ENCODE measurements around the gene ALG12. TPM values are rescaled to one million over a fixed set of nuclear protein-coding genes. Genes with fewer than 3 reads are reported as not detected.

ALG12 gene
- total RNA-seq, 1 donor from 2014 or later: 9.9 TPM

DNA sequence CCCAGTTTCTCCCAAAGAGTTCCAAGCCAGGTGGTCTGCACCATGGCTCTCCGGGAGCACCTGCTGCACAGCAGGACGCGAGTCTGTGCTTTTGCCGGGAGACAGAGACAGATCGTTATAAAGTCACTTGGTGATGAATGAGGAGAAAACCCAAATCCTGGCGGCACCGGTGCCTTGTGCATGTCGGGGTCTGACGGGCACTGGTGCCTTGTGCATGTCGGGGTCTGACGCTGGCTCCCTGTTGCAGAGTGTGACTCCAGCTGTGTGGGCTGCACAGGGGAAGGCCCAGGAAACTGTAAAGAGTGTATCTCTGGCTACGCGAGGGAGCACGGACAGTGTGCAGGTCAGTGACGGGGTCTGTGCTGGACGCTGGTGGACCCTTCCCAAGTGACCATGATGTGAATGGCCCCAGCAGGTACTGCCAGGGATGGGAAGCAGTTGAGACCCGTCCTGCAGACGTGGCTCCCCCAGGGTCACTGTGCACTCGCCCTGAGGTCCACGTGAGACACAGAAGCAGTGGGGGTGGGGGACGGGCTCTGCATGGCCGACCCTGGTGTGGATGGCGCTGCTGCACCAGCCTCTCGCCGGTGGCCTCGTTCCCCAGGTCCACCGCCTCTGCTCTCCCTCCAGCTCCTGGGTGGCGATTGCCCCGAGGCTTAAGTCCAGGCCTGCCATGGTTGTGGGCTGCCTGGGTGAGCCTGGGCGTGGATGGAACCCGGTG is 6.0 kb upstream of the ALG12 start:
- peaks cover 0 to 4% (median 0%) of the 10 kb centered on the region in 3 donors for H3K27me3 ChIP-seq (ENCODE audit: control insufficient read depth in 3 of 3, insufficient read depth in 3 of 3, low read length in 3 of 3)
- peaks cover 16 to 32% (median 26%) of the 10 kb centered on the region in 3 donors for H3K36me3 ChIP-seq (ENCODE audit: control insufficient read depth in 3 of 3, insufficient read depth in 3 of 3, low read length in 3 of 3)
- no peaks in the 10 kb centered on the region for H3K9me3 ChIP-seq (ENCODE audit: control insufficient read depth in 3 of 3, low read length in 3 of 3)
- H3K4me1 ChIP-seq (ENCODE audit: control insufficient read depth in 3 of 3, insufficient read depth in 3 of 3, low read length in 3 of 3): peaks cover 3 to 5% (median 4%) of the 10 kb centered on the region in 3 donors
- no peak overlapping the region for H3K4me3 ChIP-seq (ENCODE audit: low read length in 3 of 3)
- H3K9ac ChIP-seq (ENCODE audit: low read depth in 1 of 3, low read length in 3 of 3): no peak overlapping the region
- no peak overlapping the region for H3K27ac ChIP-seq (ENCODE audit: low read depth, low read length)

DNA sequence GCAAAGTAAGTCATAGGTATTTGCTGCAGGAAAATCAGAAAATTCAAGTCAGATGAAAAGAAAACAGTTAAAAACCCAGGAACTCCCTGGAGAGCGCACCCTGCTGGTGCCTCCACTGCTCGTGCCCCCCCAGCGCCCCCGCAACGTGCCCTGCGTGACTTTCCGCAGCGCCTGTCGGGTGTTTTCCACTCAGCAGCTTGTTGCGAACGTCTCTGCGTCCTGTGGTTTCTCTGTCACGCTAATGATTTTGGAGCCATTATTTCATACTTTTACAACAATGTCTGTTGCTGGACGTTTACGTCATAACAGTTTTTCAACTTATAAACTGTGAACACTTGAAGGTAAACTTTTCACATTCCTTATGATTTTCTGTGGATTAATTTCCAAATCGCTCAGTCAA is 5.2 kb upstream of the ALG12 start:
- Histone ChIP-seq H3K36me3 (ENCODE audit: control insufficient read depth in 3 of 3, insufficient read depth in 3 of 3, low read length in 3 of 3) (peaks cover 16 to 32% (median 26%) of the 10 kb centered on the region in 3 donors), H3K9ac (ENCODE audit: low read depth in 1 of 3, low read length in 3 of 3) (no peak overlapping the region), H3K9me3 (ENCODE audit: control insufficient read depth in 3 of 3, low read length in 3 of 3) (no peaks in the 10 kb centered on the region)

DNA sequence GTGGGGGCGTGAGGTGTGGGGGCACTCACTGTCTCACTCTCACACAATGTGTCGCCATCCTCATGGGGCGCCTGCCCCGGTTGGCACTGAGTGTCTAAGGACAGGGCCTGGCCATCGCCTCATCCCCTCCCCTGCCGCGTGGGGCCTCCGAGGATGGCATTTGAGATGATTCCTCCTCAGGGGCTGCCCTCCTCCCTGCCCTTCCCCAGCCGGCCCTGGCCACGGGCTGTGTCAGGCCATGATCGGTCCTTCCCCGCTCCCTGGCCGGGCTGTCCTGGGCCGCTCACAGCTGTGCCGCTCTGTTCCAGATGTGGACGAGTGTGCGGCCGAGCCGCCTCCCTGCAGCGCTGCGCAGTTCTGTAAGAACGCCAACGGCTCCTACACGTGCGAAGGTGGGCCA is 4.7 kb upstream of the ALG12 start:
- no peak overlapping the region for H3K9ac ChIP-seq (ENCODE audit: low read depth in 1 of 3, low read length in 3 of 3)
- H3K27ac ChIP-seq (ENCODE audit: low read depth, low read length): no peak overlapping the region
- H3K4me3 ChIP-seq (ENCODE audit: low read length in 3 of 3): no peak overlapping the region
- peaks cover 16 to 32% (median 26%) of the 10 kb centered on the region in 3 donors for H3K36me3 ChIP-seq (ENCODE audit: control insufficient read depth in 3 of 3, insufficient read depth in 3 of 3, low read length in 3 of 3)
- no peaks in the 10 kb centered on the region for H3K27me3 ChIP-seq (ENCODE audit: control insufficient read depth in 3 of 3, insufficient read depth in 3 of 3, low read length in 3 of 3)
- H3K4me1 ChIP-seq (ENCODE audit: control insufficient read depth in 3 of 3, insufficient read depth in 3 of 3, low read length in 3 of 3): peaks cover 8 to 10% (median 9%) of the 10 kb centered on the region in 3 donors
- no peaks in the 10 kb centered on the region for H3K9me3 ChIP-seq (ENCODE audit: control insufficient read depth in 3 of 3, low read length in 3 of 3)

More for the DNA sequence above, 5.2 kb upstream of the ALG12 start:
- Histone ChIP-seq H3K4me1 (ENCODE audit: control insufficient read depth in 3 of 3, insufficient read depth in 3 of 3, low read length in 3 of 3) (peaks cover 8 to 10% (median 9%) of the 10 kb centered on the region in 3 donors), H3K27ac (ENCODE audit: low read depth, low read length) (no peak overlapping the region), H3K4me3 (ENCODE audit: low read length in 3 of 3) (no peak overlapping the region), H3K27me3 (ENCODE audit: control insufficient read depth in 3 of 3, insufficient read depth in 3 of 3, low read length in 3 of 3) (no peaks in the 10 kb centered on the region)

DNA sequence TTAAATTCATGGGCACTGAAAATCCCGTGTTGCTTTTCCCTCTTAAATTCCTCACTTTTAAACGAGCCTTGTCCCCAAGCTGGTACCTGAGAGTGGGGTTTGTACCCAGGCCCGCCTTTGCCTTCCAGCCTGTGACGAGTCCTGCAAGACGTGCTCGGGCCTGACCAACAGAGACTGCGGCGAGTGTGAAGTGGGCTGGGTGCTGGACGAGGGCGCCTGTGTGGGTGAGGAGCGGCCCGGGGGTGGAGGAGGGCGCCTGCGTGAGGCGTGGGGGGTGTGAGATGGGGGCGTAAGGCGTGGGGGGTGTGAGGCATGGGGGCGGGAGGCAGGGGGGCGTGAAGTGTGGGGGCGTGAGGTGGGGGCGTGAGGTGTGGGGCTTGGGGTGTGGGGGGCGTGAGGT is 4.2 kb upstream of the ALG12 start:
- Histone ChIP-seq H3K27ac (ENCODE audit: low read depth, low read length) (no peak overlapping the region), H3K27me3 (ENCODE audit: control insufficient read depth in 3 of 3, insufficient read depth in 3 of 3, low read length in 3 of 3) (no peaks in the 10 kb centered on the region), H3K4me1 (ENCODE audit: control insufficient read depth in 3 of 3, insufficient read depth in 3 of 3, low read length in 3 of 3) (peaks cover 8 to 10% (median 10%) of the 10 kb centered on the region in 3 donors), H3K36me3 (ENCODE audit: control insufficient read depth in 3 of 3, insufficient read depth in 3 of 3, low read length in 3 of 3) (peaks cover 16 to 32% (median 26%) of the 10 kb centered on the region in 3 donors), H3K4me3 (ENCODE audit: low read length in 3 of 3) (no peak overlapping the region), H3K9me3 (ENCODE audit: control insufficient read depth in 3 of 3, low read length in 3 of 3) (no peaks in the 10 kb centered on the region), H3K9ac (ENCODE audit: low read depth in 1 of 3, low read length in 3 of 3) (no peak overlapping the region)

DNA sequence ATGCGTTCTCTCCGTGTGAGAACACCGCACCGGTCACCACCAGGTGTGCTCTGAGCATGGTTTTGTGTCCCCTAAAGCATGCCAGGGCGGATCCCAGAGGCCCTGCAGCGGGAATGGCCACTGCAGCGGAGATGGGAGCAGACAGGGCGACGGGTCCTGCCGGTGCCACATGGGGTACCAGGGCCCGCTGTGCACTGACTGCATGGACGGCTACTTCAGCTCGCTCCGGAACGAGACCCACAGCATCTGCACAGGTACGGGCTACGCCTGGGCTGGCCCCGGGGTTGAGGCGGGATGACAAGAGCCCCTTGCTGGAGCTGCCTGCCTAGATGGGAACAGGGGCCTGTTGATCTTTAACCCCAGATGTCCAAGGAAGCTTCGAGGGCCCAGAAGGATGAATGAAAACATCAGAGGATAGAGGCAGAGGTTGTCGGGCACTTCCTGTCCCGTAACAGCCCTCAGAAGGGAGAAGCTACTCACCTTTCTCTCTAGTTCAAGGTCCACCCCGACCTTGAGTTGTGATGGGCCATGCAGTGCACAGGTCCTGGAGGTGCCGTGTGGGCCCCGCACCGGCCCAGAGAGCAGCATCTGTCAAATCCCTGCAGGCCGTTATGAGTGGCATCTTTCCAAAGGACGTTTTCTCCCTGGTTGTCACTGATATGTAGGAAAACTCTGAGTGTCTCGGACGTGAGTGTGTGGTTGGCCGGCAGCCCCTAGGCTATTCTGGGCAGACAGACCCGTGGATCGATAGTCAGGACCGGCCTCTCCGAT is 3.5 kb upstream of the ALG12 start:
- H3K27ac ChIP-seq (ENCODE audit: low read depth, low read length): no peak overlapping the region
- H3K4me1 ChIP-seq (ENCODE audit: control insufficient read depth in 3 of 3, insufficient read depth in 3 of 3, low read length in 3 of 3): peaks cover 10 to 18% (median 11%) of the 10 kb centered on the region in 3 donors
- H3K4me3 ChIP-seq (ENCODE audit: low read length in 3 of 3): no peak overlapping the region
- no peaks in the 10 kb centered on the region for H3K27me3 ChIP-seq (ENCODE audit: control insufficient read depth in 3 of 3, insufficient read depth in 3 of 3, low read length in 3 of 3)
- peaks cover 16 to 32% (median 28%) of the 10 kb centered on the region in 3 donors for H3K36me3 ChIP-seq (ENCODE audit: control insufficient read depth in 3 of 3, insufficient read depth in 3 of 3, low read length in 3 of 3)
- no peak overlapping the region for H3K9ac ChIP-seq (ENCODE audit: low read depth in 1 of 3, low read length in 3 of 3)
- H3K9me3 ChIP-seq (ENCODE audit: control insufficient read depth in 3 of 3, low read length in 3 of 3): no peaks in the 10 kb centered on the region

DNA sequence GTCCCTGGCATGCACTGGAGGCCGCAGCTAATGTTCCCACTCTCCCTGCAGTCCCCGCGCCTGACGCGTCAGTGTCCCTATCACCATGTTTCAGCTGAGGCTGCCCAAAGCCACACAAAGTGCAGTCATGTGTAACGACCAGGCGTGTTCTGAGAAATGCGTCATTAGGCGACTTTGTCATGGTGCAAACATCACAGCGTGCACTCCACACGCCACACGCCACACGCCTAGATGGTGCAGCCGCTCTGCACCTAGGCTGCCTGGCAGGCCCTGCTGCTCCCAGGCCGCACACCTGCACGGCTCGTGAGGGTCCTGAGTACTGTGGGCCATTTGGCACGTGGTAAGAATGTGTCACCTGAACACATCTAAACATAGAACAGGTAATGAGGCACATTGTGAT is 2.6 kb upstream of the ALG12 start:
- H3K36me3 ChIP-seq (ENCODE audit: control insufficient read depth in 3 of 3, insufficient read depth in 3 of 3, low read length in 3 of 3): peaks cover 13 to 30% (median 27%) of the 10 kb centered on the region in 3 donors
- no peaks in the 10 kb centered on the region for H3K9me3 ChIP-seq (ENCODE audit: control insufficient read depth in 3 of 3, low read length in 3 of 3)
- H3K27me3 ChIP-seq (ENCODE audit: control insufficient read depth in 3 of 3, insufficient read depth in 3 of 3, low read length in 3 of 3): no peaks in the 10 kb centered on the region
- peaks cover 10 to 18% (median 11%) of the 10 kb centered on the region in 3 donors for H3K4me1 ChIP-seq (ENCODE audit: control insufficient read depth in 3 of 3, insufficient read depth in 3 of 3, low read length in 3 of 3)
- no peak overlapping the region for H3K27ac ChIP-seq (ENCODE audit: low read depth, low read length)
- H3K4me3 ChIP-seq (ENCODE audit: low read length in 3 of 3): no peak overlapping the region
- H3K9ac ChIP-seq (ENCODE audit: low read depth in 1 of 3, low read length in 3 of 3): no peak overlapping the region

DNA sequence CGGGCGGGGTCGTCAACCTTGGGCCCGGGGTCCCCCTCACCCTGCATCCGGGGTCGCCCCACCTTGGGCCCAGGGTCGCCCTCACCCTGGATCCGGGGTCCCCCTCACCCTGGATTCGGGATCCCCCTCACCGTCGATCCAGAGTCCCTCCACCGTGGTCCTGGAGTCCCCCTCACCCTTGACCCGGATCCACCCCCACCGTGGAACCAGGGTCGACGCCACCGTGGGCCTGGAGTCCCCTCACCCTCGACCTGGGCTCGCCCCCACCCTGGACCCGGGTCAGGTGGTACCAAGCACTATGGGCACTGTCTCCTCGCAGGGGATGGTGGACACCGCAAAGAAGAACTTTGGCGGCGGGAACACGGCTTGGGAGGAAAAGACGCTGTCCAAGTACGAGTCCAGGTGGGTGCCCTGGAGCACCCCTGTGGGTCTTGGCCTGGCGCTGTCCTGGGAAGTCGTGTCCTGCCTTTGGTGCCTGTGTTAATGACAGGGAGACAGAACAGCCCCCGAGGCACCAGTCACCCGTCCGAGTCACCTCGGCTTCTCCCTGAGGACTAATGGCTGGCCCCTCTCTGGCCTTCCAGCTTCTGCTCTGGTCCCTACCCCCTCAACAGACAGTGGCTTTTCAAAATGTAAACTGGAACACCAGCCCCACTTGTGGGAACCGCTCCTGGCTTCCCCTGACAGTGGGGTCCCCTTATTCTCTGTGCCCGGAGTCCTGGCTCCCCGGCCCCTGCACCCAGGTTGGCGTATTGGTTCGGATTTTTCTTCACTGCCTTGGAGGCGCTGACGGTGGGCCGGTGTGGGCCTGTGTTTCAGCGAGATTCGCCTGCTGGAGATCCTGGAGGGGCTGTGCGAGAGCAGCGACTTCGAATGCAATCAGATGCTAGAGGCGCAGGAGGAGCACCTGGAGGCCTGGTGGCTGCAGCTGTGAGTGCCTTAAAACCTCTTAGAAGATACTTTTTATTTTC is 958 bp upstream of the ALG12 start:
- Histone ChIP-seq H3K27me3 (ENCODE audit: control insufficient read depth in 3 of 3, insufficient read depth in 3 of 3, low read length in 3 of 3) (no peaks in the 10 kb centered on the region), H3K9me3 (ENCODE audit: control insufficient read depth in 3 of 3, low read length in 3 of 3) (no peaks in the 10 kb centered on the region), H3K27ac (ENCODE audit: low read depth, low read length) (no peak overlapping the region), H3K4me1 (ENCODE audit: control insufficient read depth in 3 of 3, insufficient read depth in 3 of 3, low read length in 3 of 3) (peaks cover 10 to 18% (median 11%) of the 10 kb centered on the region in 3 donors), H3K4me3 (ENCODE audit: low read length in 3 of 3) (peak overlapping the region; percentile 54 to 77 (median 75)), H3K9ac (ENCODE audit: low read depth in 1 of 3, low read length in 3 of 3) (peak overlapping the region; percentile 67 to 86 (median 70)), H3K36me3 (ENCODE audit: control insufficient read depth in 3 of 3, insufficient read depth in 3 of 3, low read length in 3 of 3) (peaks cover 13 to 22% (median 22%) of the 10 kb centered on the region in 3 donors)

DNA sequence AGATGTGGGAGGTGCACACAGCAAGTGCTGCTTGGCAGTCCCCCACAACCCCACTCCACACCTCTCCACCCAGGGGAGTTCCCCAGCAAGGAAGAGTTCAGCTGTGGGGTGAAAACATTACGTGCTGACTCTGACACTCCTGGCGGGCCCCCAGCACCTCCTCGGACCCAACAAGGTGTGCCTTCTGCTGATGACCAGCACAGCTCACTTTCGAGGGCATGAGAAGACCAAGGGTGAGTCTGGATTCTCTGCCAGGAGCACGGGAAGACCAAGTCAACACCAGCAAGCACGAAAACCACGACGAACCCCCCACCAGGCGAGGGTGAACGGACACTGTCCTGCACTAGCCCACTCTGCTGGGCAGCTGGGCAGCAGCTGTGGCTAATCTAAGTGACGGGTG is 1.4 kb downstream of the ALG12 start:
- peaks cover 10 to 18% (median 11%) of the 10 kb centered on the region in 3 donors for H3K4me1 ChIP-seq (ENCODE audit: control insufficient read depth in 3 of 3, insufficient read depth in 3 of 3, low read length in 3 of 3)
- H3K36me3 ChIP-seq (ENCODE audit: control insufficient read depth in 3 of 3, insufficient read depth in 3 of 3, low read length in 3 of 3): peaks cover 29 to 31% (median 30%) of the 10 kb centered on the region in 3 donors
- no peaks in the 10 kb centered on the region for H3K27me3 ChIP-seq (ENCODE audit: control insufficient read depth in 3 of 3, insufficient read depth in 3 of 3, low read length in 3 of 3)
- H3K27ac ChIP-seq (ENCODE audit: low read depth, low read length): no peak overlapping the region
- H3K9me3 ChIP-seq (ENCODE audit: control insufficient read depth in 3 of 3, low read length in 3 of 3): no peaks in the 10 kb centered on the region
- no peak overlapping the region for H3K9ac ChIP-seq (ENCODE audit: low read depth in 1 of 3, low read length in 3 of 3)
- no peak overlapping the region for H3K4me3 ChIP-seq (ENCODE audit: low read length in 3 of 3)

DNA sequence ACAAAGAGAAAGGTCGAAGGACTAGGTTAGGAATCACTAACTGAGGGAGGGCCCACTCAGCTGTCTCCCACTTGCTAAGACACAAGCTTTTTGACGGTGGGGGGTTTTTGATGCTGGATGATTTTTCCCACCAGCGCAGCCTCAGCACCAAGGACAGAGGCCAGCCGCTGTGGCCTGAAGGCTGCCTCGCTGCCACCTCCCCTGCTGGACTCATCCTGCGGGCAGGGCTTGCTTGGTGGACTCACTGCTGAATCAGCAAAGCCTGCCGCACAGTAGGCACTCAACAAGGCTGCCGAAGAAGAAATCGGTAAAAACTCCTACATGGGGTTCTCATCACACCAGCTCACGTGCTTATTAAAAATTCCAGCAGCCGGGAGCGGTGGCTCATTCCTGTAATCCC is 2.6 kb downstream of the ALG12 start:
- Histone ChIP-seq H3K4me3 (ENCODE audit: low read length in 3 of 3) (no peak overlapping the region), H3K36me3 (ENCODE audit: control insufficient read depth in 3 of 3, insufficient read depth in 3 of 3, low read length in 3 of 3) (peaks cover 23 to 28% (median 26%) of the 10 kb centered on the region in 3 donors), H3K9me3 (ENCODE audit: control insufficient read depth in 3 of 3, low read length in 3 of 3) (no peaks in the 10 kb centered on the region), H3K4me1 (ENCODE audit: control insufficient read depth in 3 of 3, insufficient read depth in 3 of 3, low read length in 3 of 3) (peaks cover 10 to 18% (median 11%) of the 10 kb centered on the region in 3 donors), H3K27ac (ENCODE audit: low read depth, low read length) (no peak overlapping the region), H3K9ac (ENCODE audit: low read depth in 1 of 3, low read length in 3 of 3) (no peak overlapping the region), H3K27me3 (ENCODE audit: control insufficient read depth in 3 of 3, insufficient read depth in 3 of 3, low read length in 3 of 3) (no peaks in the 10 kb centered on the region)
